GM23338 (cell line): Measurements from ENCODE around the gene FGF22.

Source experiments
- EZH2 ChIP-seq: fragments of 200-600 bp; sonication (generic); IDR thresholded peaks from one replicate; pipeline ENCODE4 v1.8.0; 2017; ENCODE audit warnings: antibody characterized with exemption, mild to moderate bottlenecking, low read depth; ENCODE audit not compliant: unreplicated experiment
- JUNB ChIP-seq: IDR thresholded peaks from one replicate; pipeline ENCODE4 v1.6.1; 2016; ENCODE audit warnings: antibody characterized with exemption; ENCODE audit not compliant: unreplicated experiment
- TF ChIP-seq, protein P1 (sequence below), 2 experiments: fragments of 200-600 bp in 1 of 2; sonication (generic) in 1 of 2; conservative IDR thresholded peaks; 2 replicates each; pipeline versions ENCODE4 v1.5.1 to v1.6.1; 2016 to 2017; ENCODE audit warnings: antibody characterized with exemption in 2 of 2, low read depth in 2 of 2, mild to moderate bottlenecking in 2 of 2, moderate library complexity in 1 of 2
- TF ChIP-seq, protein P2 (sequence below): IDR thresholded peaks from one replicate; pipeline ENCODE4 v1.6.1; 2018; ENCODE audit warnings: antibody characterized with exemption; ENCODE audit not compliant: unreplicated experiment

DNA sequence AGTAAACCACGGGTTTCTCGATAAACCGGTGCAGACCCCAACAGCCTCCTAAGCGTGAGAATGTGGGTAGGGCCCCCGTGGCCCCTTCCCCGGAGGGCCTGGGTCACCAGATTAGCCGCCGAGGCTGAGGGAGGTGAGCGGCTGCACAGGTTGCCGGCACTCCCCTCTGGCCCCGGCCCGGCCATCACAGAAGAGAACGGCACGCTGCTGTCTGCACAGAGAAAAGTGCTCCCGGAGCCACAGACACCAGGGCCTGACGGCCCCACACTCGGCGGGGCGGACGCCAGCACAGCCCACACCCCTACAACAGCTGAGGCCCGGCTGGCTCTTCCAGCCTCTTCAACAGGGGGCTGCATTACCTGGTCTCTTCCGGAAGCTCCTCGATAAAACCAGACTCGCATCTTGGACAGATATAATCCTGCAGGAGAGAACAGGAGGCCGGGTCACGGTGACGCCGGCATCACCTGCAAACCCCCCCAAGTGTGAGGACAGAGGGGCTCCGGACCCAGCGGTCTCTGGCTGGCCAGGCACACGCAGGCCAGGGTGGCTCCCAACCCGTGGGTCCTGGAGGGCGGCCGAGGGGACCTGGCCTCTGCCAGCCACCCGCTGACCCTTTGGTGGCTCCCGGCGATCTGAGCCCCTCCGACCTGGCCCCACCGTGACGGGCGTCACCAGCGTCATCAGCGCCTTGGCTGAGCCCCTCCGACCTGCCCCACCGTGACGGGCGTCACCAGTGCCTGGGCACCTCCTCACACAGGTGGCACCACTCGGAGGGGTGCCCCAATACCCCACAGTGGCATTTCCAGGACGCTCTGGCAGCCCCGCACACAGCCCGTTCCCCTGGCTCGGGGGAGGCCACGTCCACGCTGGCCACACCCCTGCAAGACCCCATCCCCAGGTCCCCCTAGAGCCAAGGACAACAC is 13.0 kb downstream of the FGF22 start:
- TF ChIP-seq, protein P1, sequence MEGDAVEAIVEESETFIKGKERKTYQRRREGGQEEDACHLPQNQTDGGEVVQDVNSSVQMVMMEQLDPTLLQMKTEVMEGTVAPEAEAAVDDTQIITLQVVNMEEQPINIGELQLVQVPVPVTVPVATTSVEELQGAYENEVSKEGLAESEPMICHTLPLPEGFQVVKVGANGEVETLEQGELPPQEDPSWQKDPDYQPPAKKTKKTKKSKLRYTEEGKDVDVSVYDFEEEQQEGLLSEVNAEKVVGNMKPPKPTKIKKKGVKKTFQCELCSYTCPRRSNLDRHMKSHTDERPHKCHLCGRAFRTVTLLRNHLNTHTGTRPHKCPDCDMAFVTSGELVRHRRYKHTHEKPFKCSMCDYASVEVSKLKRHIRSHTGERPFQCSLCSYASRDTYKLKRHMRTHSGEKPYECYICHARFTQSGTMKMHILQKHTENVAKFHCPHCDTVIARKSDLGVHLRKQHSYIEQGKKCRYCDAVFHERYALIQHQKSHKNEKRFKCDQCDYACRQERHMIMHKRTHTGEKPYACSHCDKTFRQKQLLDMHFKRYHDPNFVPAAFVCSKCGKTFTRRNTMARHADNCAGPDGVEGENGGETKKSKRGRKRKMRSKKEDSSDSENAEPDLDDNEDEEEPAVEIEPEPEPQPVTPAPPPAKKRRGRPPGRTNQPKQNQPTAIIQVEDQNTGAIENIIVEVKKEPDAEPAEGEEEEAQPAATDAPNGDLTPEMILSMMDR (conservative IDR thresholded peaks at IDR 0.05; ENCODE audit: low read depth in 2 of 2): no peak
- TF ChIP-seq EZH2 (no peak), JUNB (no peak)
- TF ChIP-seq, protein P2, sequence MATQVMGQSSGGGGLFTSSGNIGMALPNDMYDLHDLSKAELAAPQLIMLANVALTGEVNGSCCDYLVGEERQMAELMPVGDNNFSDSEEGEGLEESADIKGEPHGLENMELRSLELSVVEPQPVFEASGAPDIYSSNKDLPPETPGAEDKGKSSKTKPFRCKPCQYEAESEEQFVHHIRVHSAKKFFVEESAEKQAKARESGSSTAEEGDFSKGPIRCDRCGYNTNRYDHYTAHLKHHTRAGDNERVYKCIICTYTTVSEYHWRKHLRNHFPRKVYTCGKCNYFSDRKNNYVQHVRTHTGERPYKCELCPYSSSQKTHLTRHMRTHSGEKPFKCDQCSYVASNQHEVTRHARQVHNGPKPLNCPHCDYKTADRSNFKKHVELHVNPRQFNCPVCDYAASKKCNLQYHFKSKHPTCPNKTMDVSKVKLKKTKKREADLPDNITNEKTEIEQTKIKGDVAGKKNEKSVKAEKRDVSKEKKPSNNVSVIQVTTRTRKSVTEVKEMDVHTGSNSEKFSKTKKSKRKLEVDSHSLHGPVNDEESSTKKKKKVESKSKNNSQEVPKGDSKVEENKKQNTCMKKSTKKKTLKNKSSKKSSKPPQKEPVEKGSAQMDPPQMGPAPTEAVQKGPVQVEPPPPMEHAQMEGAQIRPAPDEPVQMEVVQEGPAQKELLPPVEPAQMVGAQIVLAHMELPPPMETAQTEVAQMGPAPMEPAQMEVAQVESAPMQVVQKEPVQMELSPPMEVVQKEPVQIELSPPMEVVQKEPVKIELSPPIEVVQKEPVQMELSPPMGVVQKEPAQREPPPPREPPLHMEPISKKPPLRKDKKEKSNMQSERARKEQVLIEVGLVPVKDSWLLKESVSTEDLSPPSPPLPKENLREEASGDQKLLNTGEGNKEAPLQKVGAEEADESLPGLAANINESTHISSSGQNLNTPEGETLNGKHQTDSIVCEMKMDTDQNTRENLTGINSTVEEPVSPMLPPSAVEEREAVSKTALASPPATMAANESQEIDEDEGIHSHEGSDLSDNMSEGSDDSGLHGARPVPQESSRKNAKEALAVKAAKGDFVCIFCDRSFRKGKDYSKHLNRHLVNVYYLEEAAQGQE: no peak
